IPS DF 4.7 (cell line): ENCODE data around the gene TUBA4B.

Experiments used
- DNase-seq: peaks from one replicate; pipeline ENCODE4 v3.0.0-alpha.2; 2013; ENCODE audit warnings: low spot score; ENCODE audit errors: extremely low read depth

TUBA4B gene

DNA sequence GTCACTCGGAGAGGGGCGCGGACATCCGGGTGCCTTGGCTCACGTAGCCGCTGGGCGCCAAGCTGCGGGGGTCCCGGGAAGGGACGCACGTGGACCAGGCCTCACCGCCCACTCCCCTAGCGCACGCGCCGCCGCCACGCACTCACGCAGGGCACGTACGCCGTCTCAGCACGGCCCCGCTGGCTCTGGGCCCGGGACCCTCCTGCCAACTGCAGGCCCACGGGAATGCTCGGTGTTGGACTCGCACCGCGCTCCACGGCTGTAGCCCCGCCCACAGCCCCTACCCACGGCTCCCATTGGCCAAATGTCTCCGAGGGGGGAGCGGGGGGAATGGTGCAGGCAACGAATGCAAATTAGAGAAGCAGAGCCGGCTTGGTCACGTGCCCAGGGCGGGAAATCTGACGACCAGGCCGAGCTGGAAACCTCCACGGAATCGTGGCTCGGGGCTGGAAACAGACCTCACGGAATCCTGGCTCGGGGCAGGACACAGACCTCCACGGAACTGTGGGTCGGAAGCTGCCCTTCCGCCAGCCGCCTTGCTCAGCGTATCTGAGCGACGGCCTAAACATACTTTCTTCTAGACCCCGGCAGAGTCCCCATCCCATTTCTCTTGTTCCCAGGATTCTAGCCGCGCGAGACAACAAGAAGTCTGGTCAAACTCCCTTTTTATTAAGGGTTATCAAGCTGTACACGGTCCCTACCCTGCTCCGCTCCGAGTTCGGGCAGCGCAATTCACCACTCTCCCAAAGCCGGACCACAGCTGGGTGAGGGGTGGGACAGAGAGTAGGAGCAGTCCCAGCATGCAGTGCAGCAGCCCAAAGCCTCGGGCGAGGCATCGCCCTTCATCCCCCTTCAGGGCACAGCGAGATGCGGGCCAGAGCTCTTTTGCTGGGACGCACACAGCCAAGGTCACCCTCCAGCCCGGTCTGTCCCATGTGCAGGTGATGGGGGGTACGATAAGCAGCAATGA lies 34.0 kb upstream of the TUBA4B start, which contains the start of gene ABCB6:
TSS of gene ABCB6 (minus strand) at position 227 of the 970 bp plus-strand sequence. CDS start 285 bp downstream, outside the sequence.
- DNase-seq = no peak

DNA sequence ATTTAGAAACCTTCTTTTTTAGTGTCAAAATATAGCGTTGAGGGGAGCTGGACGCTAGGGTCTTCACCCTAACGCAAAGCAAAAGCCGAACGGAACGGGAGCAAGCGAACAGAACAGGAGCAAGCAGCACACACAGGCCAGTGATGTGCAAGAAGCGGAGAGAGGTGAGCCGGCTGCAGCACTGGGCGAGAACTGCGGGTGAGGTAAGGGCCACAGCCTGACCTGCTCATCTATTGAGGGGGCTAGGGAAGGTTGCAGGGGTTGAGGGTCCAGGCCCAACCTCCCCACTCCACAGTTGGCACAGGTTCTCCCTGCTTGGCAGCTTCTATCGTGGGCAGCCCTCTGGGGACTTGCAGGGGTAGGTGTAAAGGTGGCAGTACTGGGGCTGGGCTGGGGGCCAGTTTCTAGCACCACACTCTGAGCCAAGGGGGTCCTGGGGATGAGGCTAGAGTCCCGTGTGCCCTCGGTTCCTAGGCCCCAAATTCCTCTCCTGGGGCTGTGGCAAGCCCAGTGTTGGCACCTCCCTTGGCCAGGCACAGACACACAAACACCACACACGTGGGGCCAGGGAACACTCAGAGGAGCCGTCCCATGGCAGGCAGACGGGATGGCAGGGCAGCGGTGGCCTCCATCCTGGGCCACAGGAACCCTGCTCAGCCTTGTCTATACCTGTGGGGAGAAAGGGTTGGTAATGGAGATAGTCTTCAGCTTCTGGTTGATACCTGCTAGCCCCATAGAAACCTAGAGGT lies 33.1 kb upstream of the TUBA4B start:
- DNase-seq = no peak

DNA sequence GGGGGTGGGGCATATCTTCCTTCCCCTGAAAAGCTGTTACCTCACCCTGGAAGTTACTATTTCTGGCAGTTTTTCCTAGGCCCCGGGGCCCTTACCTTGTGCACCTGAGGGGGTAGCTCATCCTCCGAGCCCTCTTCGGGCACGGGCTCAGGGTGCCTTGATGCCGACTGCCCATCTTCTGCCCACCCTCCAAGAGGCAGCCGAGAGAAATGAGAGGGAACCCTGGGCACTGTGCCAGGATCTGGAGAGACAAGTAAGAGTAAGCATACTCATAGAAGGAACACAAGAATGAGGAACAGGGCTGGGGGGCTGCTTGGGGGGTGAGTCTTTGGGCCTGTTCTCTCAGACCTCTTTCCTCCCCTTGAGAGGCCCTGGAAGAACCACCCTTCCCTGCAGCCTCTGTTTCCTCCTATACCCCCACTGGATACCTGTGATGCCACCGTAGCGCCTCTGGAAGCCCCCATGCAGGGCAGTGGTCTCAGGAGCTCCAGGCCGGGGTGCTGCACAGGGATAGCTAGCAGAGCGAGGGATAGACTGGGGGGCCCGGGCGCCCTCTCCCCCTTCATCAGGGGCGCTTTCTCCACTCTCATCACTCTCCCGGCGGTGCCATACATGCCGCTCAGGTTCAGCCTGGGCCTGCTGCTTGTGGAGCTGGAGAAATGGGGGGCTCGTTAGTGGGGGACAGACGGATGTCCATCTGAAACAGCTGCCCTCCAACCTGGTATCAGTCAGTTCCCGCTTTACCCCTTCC lies 32.2 kb upstream of the TUBA4B start:
- no peak for DNase-seq

DNA sequence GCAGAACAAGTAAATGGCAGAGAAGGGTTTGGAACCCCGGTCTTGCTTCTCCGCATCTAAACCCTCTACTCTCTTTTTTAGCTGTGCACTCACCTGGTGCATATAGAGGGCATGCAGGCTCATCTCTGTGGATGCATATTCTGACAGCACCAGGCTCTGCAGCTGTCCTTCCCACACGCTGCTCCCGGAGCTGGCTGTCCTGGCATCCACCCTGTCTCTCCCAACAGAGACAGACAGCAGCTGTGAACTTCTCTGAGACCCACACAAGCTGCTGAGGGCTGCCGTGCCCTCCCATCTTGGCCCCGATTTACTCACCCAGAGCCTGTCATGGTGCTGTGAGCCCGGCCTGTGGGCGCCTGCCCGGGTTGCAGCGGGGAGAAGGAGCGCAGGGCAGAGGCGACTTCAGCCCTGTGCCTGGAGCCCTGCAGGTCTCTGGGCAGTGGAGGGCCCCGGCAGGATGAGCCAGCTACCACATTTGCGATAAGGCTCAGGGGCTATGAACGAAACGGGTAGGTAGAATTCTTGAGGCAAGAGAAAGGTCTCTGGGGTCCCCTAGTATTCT lies 31.0 kb upstream of the TUBA4B start:
- no peak for DNase-seq

DNA sequence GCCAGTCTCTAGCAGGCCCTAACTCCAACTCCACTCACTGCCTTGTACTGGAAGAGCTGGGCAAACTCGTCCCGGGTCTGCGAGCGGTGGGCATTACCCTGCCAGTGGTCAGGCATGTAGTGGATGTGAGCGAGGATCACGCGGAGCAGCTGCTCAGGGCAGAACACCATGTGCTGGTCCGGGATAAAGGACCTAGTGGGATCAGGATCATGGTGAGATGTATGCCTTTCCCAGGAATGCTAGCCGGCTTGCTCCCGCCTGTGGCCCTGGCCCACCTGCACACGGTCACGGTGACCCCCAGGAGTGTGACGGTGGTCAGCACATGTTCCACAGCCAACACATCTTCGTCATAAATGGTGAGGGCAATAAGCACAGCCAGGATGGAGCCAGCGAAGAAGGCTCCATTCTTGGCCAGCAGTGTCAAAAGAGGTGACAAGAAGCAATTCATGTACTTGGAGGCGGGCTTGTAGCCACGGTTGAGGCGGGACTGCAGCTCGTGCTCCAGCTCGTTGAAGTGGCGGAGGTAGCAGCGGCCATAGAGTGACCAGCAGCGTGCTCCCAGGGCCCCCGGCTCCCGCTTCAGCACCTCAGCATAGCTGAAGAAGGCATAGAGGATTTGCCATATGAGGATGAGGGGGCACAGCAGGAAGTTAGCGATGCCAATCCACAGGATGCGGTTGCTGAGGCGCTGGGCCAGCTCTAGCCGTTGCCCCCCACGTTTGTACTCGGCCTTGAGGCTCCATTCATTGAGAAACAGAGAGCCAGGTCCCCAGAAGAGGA lies 29.0 kb upstream of the TUBA4B start:
- DNase-seq = no peak

DNA sequence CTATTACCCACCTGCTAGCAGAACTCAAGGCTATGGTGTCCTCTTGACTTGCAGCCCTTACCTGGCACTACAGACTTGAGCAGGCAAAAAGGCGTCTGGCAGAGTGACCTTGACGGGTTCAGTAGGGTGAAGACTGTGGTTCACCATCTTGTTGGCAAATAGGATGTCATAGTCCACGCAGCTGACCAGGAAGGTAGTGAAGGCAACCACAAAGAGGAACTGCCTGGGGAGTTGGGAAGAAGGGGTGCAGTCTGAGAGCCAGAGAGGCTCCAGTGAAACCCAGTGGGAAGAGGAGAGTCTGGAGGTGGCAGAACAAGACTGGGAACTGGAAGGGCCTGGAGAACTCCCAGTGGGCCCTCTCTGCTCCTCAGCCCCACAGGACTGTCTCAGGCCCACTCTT lies 27.7 kb upstream of the TUBA4B start:
- no peak for DNase-seq

DNA sequence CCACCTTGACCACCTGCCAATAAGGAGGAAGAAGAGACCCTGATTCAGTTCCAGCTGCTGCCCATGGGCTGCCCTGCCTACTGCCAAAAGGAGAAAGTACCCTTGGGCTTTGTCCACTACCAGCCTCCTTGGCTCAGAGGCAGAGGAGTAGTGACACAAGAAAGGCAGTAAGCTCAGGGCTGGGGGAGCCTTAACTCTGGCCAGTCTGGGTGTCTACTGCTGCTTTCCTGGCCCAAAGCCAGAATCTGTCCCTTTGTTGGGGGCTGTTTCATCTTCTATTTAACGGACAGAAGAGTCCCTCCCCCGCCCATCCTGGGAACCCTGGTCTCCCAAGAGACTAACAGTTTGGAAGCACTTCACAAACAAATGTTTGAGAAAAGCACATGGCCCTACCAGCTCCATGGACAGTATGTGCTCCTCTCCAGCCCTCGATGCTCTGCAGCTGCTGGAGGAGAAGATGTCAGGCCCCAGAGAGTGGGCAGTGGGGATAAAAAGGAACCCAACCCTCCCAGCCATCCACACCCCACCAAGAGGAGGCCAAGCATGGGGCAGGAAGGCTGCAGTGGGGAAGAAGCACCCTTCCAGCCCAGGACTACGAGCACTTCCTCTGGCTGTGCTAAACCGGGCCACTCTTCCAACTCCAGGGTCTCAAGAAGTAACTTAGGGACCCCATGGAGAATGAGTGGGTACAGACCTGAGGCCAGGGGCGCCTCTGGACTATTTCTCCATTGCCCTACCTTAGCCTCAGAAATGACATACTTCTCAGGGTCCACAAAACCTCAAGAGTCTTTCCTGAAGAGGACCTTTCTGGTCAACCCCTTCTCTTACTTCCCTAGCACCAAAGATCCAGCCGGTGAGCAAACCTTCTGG lies 24.8 kb upstream of the TUBA4B start:
- DNase-seq = no peak

DNA sequence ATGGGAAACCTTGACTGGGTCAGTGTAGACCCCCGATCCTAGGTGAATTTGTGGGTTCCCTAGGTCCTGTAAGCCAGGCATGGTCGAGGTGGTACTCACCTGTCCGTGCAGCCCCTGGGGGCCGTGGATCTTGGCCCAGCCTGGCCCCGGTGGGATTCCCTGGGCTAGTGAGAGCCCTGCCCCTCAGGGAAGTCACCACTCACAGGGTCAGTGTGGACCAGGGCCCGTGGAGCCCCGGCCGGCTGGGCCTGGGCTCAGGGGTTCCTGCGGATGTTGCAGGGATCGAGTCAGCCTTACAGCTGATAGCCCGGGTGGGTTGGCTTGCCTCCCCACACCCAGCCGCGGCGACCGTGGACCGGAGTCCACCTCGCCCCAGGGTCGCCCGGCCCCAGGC lies 24.1 kb upstream of the TUBA4B start:
- DNase-seq = no peak

DNA sequence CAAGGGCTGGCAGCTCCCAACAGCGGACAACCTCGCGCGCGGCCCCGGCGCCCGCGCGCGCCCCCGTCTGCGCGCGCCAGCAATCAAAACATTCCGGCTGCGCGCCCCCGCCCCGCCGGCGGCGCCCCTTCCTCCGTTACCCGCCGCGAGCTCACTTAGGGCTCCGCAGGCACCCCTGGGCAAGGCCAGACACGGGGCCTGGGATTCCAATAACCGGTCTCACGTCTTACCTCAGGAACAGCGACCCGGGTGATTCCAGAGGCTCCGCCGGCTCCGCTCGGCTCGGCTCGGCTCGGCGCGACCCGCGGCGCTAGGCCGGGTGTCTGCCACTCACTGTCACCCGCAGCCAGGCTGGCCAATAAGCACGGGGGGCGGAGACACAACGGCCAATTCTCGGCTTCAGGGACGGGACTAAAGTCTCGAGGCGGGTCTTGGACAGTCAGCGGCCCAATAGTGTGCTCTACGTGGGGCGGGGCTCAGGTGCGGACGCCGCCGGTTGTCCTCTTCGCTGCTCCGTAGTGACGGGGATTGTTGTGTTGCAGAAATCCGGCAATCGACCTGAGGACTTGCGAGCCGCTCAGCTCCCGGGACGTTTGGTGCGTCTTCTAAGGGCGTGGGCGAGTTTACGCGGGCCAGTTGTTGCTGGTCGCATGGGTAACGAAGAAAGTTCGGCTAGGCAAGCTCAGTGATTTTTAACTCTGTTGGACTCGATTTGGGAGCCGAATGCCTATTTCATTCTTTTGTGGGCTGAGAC lies 23.6 kb upstream of the TUBA4B start, which contains the start of the genes ANKZF1 and ATG9A:
TSS of gene ANKZF1 (plus strand) at position 502 of the 754 bp plus-strand sequence. CDS start 452 bp downstream, outside the sequence.
TSS of gene ATG9A (minus strand) at position 332 of the 754 bp plus-strand sequence. CDS start 1,612 bp downstream, outside the sequence.
- DNase-seq = no peak

DNA sequence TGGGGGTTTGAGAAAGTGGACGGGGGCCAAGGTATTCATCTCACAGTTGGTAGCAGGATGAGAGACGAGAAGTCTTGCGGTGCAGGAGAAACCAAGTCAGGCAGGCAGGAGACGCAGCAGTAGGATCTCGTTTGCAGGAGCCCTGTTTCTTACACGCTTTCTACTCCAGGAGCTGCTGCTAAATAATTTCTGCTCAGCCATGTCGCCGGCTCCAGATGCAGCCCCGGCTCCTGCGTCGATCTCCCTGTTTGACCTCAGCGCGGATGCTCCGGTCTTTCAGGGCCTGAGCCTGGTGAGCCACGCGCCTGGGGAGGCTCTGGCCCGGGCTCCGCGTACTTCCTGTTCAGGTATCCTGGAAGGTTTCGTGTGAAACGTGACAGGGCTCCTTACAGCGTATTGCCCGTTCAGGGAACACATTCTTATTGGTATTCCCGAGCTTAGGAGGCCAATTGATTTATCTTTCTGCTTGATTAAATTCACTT lies 22.9 kb upstream of the TUBA4B start:
- DNase-seq = no peak

DNA sequence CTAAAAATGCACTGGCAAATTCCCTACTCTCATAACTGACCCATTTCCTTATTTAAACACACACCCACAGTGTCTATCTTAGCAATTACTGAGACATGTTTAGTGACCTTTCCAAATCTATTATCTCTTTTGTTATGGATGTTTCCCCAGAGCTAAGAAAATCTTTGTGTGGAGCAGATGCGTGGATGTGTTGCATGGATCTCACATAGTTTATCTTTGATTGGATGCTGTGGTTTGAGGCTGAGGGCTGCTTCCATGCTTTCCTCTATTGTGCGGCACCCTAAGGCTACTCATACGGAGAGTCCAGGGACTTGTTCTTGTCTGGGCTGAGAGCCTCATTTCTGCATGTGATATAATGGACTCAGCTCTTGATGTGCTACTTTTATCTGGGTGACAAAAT lies 18.7 kb upstream of the TUBA4B start:
- DNase-seq = no peak

DNA sequence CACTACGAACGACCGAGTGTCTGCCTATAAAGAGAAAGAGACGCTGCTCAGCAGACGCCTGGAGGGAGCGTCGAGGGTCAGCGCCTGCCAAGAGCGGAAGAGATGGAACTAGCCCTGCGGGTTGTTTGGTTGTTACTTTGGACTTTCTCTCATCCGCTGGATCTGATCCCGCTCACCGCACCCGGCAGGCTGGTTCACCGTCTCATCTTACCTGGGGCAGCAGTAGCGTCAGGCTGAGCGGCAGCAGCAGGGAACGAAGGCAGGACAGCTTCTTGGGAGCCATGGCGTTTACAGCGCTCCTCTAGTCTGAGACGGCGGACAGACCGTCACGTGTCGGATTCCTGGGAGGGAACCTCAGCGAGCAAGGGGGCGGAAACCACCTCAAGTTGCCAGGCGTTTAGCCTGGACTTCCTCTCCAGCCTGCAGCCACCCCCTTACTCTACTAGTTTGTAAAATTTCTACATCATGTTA lies 9.7 kb upstream of the TUBA4B start:
- DNase-seq = no peak

DNA sequence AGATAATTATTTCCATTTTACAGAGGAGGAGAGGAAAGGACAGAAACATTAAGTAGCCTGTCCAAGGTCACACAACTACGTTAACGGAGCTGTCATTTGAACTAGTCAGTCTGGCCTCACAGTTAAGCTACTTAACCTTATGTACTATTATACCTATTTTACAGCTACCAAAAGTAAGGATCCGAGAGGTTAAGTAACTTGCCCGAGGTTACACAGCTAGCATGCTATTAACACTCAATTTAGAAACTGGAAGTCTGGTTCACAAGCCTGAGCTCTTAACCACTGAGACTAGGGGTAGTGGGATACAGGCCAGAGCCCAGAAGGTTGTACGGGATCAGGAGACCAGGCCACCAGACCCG lies 8.3 kb upstream of the TUBA4B start:
- DNase-seq = no peak

DNA sequence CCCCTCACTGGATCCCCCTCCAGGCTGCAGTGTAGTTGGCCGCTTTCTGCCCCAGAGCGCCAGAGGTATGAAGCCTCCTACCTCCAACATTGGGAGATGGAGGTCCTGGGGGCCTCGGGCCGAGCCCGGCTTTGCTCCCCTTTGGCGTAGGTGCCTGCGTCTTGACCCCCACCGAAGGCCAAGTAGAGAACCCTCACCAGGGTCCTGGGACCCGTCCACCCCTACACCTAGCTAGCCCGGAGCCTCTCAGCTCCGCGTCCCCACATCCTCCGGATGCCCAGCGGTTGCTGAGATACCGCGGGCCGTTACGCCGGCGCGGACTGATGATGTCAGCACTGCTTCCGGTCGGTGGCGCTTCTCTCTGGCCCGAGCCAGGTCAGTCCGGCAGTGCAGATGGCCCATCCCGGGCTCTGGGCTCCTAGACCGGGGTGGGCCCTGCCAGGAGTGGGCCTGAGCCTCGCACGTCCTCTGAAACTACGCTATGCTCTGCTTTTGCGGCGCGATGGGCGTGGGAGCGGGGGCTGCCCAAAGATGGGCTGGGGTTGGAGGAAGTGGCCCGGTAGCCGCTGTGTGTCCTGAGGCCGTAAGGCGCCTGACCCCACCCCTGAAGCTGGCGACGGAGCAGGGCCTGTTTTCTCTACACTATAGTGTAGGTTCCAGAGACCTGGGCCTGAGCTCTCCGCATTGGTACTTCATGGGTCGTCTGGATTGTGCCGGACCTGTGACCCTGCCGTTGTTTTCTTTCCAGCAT lies 7.7 kb upstream of the TUBA4B start, which contains the start of the genes GLB1L and STK16:
TSS of gene GLB1L (minus strand) at position 297 of the 751 bp plus-strand sequence. CDS start 1,871 bp downstream, outside the sequence.
TSS of gene STK16 (plus strand) at position 332 of the 751 bp plus-strand sequence. CDS start 521 bp downstream, outside the sequence.
- no peak for DNase-seq

DNA sequence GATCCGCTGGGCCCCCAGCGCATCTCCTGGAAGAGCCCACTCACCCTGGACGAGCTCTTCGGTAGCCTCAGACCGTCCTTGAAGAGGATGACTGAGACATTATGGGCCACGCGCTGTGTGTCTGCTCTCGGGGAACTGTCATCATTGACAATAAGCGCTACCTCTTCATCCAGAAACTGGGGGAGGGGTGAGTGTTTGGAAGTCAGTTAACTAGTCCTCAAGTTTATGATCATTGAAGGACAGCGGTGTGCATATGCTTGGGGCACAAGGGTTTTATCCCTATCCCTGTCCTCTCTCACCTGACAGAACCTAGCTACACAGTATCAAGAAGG lies 7.2 kb upstream of the TUBA4B start:
- DNase-seq = no peak

DNA sequence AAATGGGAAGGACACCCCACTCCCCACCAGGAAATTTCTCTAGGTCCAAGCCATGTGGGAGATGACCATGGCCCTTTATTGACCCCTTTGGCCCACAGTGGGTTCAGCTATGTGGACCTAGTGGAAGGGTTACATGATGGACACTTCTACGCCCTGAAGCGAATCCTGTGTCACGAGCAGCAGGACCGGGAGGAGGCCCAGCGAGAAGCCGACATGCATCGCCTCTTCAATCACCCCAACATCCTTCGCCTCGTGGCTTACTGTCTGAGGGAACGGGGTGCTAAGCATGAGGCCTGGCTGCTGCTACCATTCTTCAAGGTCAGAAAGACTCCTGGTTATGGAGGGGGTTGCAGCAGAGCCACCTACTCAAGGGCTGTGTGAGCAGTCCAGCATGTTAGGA lies 6.5 kb upstream of the TUBA4B start:
- no peak for DNase-seq
